Activated T-cell treated with anti-CD3 and anti-CD28 coated beads, Interleukin-2, amount 50 U/mL, for 4 hours (primary cell): Measurements from ENCODE around the gene ARHGAP5. TPM values are rescaled to one million over a fixed set of nuclear protein-coding genes. Genes with fewer than 3 reads are reported as not detected.
"Not testable (repeated sequence)": the region's sequence is repeated elsewhere in the genome, so short reads cannot be mapped to it uniquely, and the experiment has no call there.

Experiments used
- ATAC-seq, 2 donors: fragments of 200-7000 bp; cut with Tn5 transposase; one replicate each; pipeline ENCODE4 v1.10.0; 2021
- DNase-seq: peaks from one replicate; pipeline ENCODE4 v3.0.0-alpha.2; 2020
- H3K27me3 Mint-ChIP-seq: one replicate; pipeline ENCODE4 v1.8.0; 2021; ENCODE audit warnings: low read depth, mixed read lengths
- H3K36me3 Mint-ChIP-seq: one replicate; pipeline ENCODE4 v1.8.0; 2022; ENCODE audit warnings: mixed read lengths; ENCODE audit not compliant: insufficient read depth
- H3K4me1 Mint-ChIP-seq: one replicate; pipeline ENCODE4 v1.8.0; 2021; ENCODE audit warnings: low read depth, mixed read lengths
- H3K4me3 Mint-ChIP-seq: one replicate; pipeline ENCODE4 v1.8.0; 2021; ENCODE audit warnings: mild to moderate bottlenecking, moderate library complexity, mixed read lengths
- H3K9me3 Mint-ChIP-seq: one replicate; pipeline ENCODE4 v1.8.0; 2021; ENCODE audit warnings: mixed read lengths
- total RNA-seq, 3 donors: library from RNA; stranded (reverse); gene quantifications; one replicate each; pipeline ENCODE4 v1.2.1, GENCODE V29; 2021

The ARHGAP5 gene
- total RNA-seq, 3 donors from 2014 or later, result 35.1 to 37.8 (median 36.4) TPM

- ATAC-seq (no peak), DNase-seq (no peak)
- no peaks in the 10 kb centered on the region for H3K9me3 Mint-ChIP-seq
- H3K27me3 Mint-ChIP-seq, result no peaks in the 10 kb centered on the region
- H3K4me1 Mint-ChIP-seq, result peaks cover 13% of the 10 kb centered on the region
- H3K36me3 Mint-ChIP-seq, result peaks cover 2% of the 10 kb centered on the region
- no peak overlapping the region for H3K4me3 Mint-ChIP-seq
Measured at GRCh38 chr14:32109676-32110547, 32.8 kb downstream of the ARHGAP5 start.

- DNase-seq, result no peak
- Mint-ChIP-seq H3K4me3 (no peak overlapping the region), H3K36me3 (peaks cover 4% of the 10 kb centered on the region), H3K4me1 (peaks cover 11% of the 10 kb centered on the region), H3K27me3 (no peaks in the 10 kb centered on the region), H3K9me3 (no peaks in the 10 kb centered on the region)
- no peak for ATAC-seq
Measured at GRCh38 chr14:32110548-32110896, 33.4 kb downstream of the ARHGAP5 start.

DNA sequence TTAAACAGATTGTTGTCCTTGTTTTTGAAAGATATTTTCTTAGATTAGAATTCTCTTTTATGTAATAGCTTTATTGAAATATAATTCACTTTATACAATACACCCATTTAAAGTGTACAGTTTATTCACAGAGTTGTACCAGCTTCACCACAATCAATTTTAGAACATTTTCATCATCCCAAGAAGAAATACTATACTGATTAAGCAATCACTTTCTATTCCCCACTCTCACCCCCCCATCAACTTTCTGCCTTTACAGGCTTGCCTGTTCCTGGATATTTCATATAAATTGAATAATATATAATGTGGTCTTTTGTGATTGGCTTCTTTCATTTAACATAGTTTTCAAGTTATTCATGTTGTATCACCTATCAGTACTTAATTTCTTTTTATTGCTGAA lies 44.4 kb downstream of the ARHGAP5 start:
- Mint-ChIP-seq H3K9me3 (peaks cover 4% of the 10 kb centered on the region), H3K36me3 (peaks cover 30% of the 10 kb centered on the region), H3K27me3 (no peaks in the 10 kb centered on the region), H3K4me1 (peaks cover 27% of the 10 kb centered on the region), H3K4me3 (no peak overlapping the region)
- DNase-seq (no peak), ATAC-seq (no peak)

- H3K27me3 Mint-ChIP-seq, result no peaks in the 10 kb centered on the region
- H3K4me3 Mint-ChIP-seq, result no peak overlapping the region
- DNase-seq, result no peak
- ATAC-seq, result no peak
- H3K4me1 Mint-ChIP-seq, result peaks cover 29% of the 10 kb centered on the region
- H3K36me3 Mint-ChIP-seq, result peaks cover 29% of the 10 kb centered on the region
- peaks cover 6% of the 10 kb centered on the region for H3K9me3 Mint-ChIP-seq
Measured at GRCh38 chr14:32121948-32122347, 44.8 kb downstream of the ARHGAP5 start.

- Mint-ChIP-seq H3K36me3 (peaks cover 47% of the 10 kb centered on the region), H3K9me3 (peaks cover 11% of the 10 kb centered on the region), H3K4me1 (peaks cover 29% of the 10 kb centered on the region)
- H3K4me3 Mint-ChIP-seq, DNase-seq, H3K27me3 Mint-ChIP-seq, ATAC-seq: not testable (repeated sequence)
Measured at GRCh38 chr14:32126899-32127730, 50.0 kb downstream of the ARHGAP5 start.

GRCh38 chr14:32127731-32128654 lies 50.9 kb downstream of the ARHGAP5 start:
- Mint-ChIP-seq H3K9me3 (peaks cover 11% of the 10 kb centered on the region), H3K4me1 (peaks cover 25% of the 10 kb centered on the region), H3K36me3 (peaks cover 51% of the 10 kb centered on the region)
- H3K4me3 Mint-ChIP-seq, H3K27me3 Mint-ChIP-seq, DNase-seq, ATAC-seq: not testable (repeated sequence)

DNA sequence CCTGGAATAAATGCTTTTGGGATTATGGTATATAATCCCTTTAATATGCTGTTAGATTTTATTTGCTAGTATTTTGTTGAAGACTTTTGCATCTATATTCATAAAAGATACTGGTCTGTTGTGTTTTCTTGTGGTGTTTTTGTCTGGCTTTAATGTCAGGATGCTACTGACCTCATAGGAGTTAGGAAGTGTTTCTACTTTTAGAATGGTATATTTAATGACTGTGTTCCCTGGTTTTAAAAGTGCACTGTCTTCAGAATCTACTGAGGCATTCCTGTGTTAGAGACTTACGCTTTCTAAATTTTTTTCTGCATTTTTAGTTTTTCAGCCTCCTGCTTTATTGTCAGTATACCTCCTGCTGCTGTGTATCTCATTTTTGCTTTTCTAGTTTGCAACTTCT lies 51.6 kb downstream of the ARHGAP5 start:
- Mint-ChIP-seq H3K36me3 (peaks cover 57% of the 10 kb centered on the region), H3K4me3 (no peak overlapping the region), H3K9me3 (peaks cover 11% of the 10 kb centered on the region), H3K4me1 (peaks cover 23% of the 10 kb centered on the region), H3K27me3 (no peaks in the 10 kb centered on the region)
- no peak for ATAC-seq
- DNase-seq, result no peak

DNA sequence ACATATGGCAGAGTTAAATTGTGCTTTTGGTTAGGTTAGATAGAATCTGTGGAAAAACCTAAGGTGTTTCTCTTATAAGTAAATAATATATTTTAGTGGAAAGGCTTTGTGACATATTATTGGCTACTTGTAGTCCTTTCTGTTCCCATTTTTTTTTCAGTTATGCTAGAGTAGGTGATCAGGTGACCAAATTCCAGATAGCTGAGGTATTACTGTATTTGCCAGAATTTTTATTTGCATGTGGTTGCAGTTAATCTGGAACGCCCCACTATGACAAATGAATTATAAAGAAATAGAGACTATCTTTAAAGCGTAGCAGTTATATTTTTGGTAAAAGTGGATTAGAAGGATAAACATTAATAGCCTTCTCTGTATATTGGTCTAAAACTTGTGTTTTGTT lies 52.0 kb downstream of the ARHGAP5 start:
- H3K27me3 Mint-ChIP-seq, result no peaks in the 10 kb centered on the region
- H3K36me3 Mint-ChIP-seq, result peaks cover 56% of the 10 kb centered on the region
- no peak overlapping the region for H3K4me3 Mint-ChIP-seq
- H3K9me3 Mint-ChIP-seq, result peaks cover 11% of the 10 kb centered on the region
- DNase-seq (no peak), ATAC-seq (no peak)
- H3K4me1 Mint-ChIP-seq, result peaks cover 20% of the 10 kb centered on the region

- not testable (repeated sequence) for ATAC-seq, H3K9me3 Mint-ChIP-seq, H3K4me1 Mint-ChIP-seq, H3K27me3 Mint-ChIP-seq, DNase-seq, H3K4me3 Mint-ChIP-seq
- H3K36me3 Mint-ChIP-seq, result peaks cover 51% of the 10 kb centered on the region
Measured at GRCh38 chr14:32131689-32132088, 54.6 kb downstream of the ARHGAP5 start.

GRCh38 chr14:32134448-32135097 lies 57.5 kb downstream of the ARHGAP5 start:
- Mint-ChIP-seq H3K4me3 (no peak overlapping the region), H3K36me3 (peaks cover 58% of the 10 kb centered on the region), H3K9me3 (peaks cover 8% of the 10 kb centered on the region), H3K27me3 (no peaks in the 10 kb centered on the region), H3K4me1 (peaks cover 4% of the 10 kb centered on the region)
- no peak for ATAC-seq
- DNase-seq, result no peak

GRCh38 chr14:32136027-32136825 lies 59.1 kb downstream of the ARHGAP5 start:
- H3K27me3 Mint-ChIP-seq, result no peaks in the 10 kb centered on the region
- peaks cover 55% of the 10 kb centered on the region for H3K36me3 Mint-ChIP-seq
- peaks cover 8% of the 10 kb centered on the region for H3K9me3 Mint-ChIP-seq
- H3K4me3 Mint-ChIP-seq, result no peak overlapping the region
- H3K4me1 Mint-ChIP-seq, result peaks cover 4% of the 10 kb centered on the region
- DNase-seq (no peak), ATAC-seq (no peak)

- peaks cover 6% of the 10 kb centered on the region for H3K4me1 Mint-ChIP-seq
- no peak overlapping the region for H3K4me3 Mint-ChIP-seq
- ATAC-seq (no peak), DNase-seq (no peak)
- H3K27me3 Mint-ChIP-seq, result no peaks in the 10 kb centered on the region
- peaks cover 8% of the 10 kb centered on the region for H3K9me3 Mint-ChIP-seq
- H3K36me3 Mint-ChIP-seq, result peaks cover 50% of the 10 kb centered on the region
Measured at GRCh38 chr14:32137313-32137712, 60.2 kb downstream of the ARHGAP5 start.

DNA sequence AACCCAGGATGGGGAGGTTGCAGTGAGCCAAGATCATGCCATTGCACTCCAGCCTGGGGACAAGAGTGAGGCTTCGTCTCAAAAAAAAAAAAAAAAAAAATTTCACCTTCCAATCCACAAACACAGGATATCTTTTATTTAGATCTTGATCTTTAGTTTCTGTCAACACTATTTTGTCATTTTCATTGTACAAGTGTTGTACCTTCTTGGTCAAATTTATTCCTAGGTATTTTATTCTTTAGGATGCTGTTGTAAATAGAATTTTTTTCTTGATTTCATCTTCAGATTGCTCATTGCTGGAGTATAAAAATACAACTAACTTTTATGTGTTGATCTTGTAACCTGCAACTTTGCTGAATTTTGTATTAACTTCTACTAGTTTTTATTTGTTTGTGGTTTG lies 60.8 kb downstream of the ARHGAP5 start:
- H3K4me1 Mint-ChIP-seq, result peaks cover 6% of the 10 kb centered on the region
- DNase-seq (no peak), ATAC-seq (no peak)
- H3K9me3 Mint-ChIP-seq, result peaks cover 8% of the 10 kb centered on the region
- peaks cover 48% of the 10 kb centered on the region for H3K36me3 Mint-ChIP-seq
- H3K4me3 Mint-ChIP-seq, result no peak overlapping the region
- H3K27me3 Mint-ChIP-seq, result no peaks in the 10 kb centered on the region
